HEK293 (cell line): ENCODE measurements around the gene CD28.

ENCODE experiments used
- CTCF ChIA-PET: fragments of 350-600 bp; formaldehyde crosslinking; extraction: SDS; loops from one replicate; lab custom pipeline; 2021; ENCODE audit warnings: antibody characterized with exemption; lab: Yijun Ruan, JAX
- POLR2A ChIA-PET: fragments of 300-600 bp; formaldehyde crosslinking; extraction: SDS; loops from one replicate; lab custom pipeline; 2020; ENCODE audit warnings: antibody characterized with exemption, inconsistent platforms; lab: Yijun Ruan, JAX
- H3K27ac ChIP-seq: fragments of 200-500 bp; sonication (Bioruptor generic); 2 replicates; pipeline ENCODE4 v1.5.1; 2014; ENCODE audit warnings: low read depth, low read length, control low read depth, inconsistent platforms; ENCODE audit errors: extremely low read depth
- H3K36me3 ChIP-seq, 2 experiments: fragments of 200-500 bp in 1 of 2; sonication (Bioruptor generic) in 1 of 2; 1 replicate in 1 of 2; 2 replicates in 1 of 2; pipeline ENCODE4 v1.5.1; 2014 to 2017; ENCODE audit warnings: inconsistent platforms in 2 of 2, low read length in 2 of 2; ENCODE audit not compliant: control insufficient read depth in 2 of 2, insufficient read depth in 1 of 2
- H3K4me1 ChIP-seq: fragments of 200-500 bp; sonication (Bioruptor generic); 2 replicates; pipeline ENCODE4 v1.5.1; 2014; ENCODE audit warnings: mild to moderate bottlenecking, low read length, inconsistent platforms; ENCODE audit not compliant: control insufficient read depth, insufficient read depth
- H3K4me3 ChIP-seq: 2 replicates; pipeline ENCODE4 v1.5.1; 2011; ENCODE audit warnings: low read depth, mild to moderate bottlenecking, control low read depth, low read length, moderate library complexity
- H3K9me3 ChIP-seq: fragments of 200-500 bp; sonication (Bioruptor generic); 2 replicates; pipeline ENCODE4 v1.5.1; 2014; ENCODE audit warnings: low read depth, low read length, inconsistent platforms; ENCODE audit not compliant: control insufficient read depth, insufficient read depth
- PRDM1 ChIP-seq: fragments of 450-650 bp; formaldehyde crosslinking; IDR thresholded peaks from 2 replicates; pipeline ENCODE4; 2016; ENCODE audit warnings: missing biosample characterization, missing genetic modification characterization
- PRDM10 ChIP-seq: fragments of 450-650 bp; formaldehyde crosslinking; IDR thresholded peaks from 2 replicates; pipeline ENCODE4 v1.5.1; 2016; ENCODE audit warnings: missing biosample characterization, missing genetic modification characterization
- ZBTB1 ChIP-seq: fragments of 450-650 bp; formaldehyde crosslinking; IDR thresholded peaks from 2 replicates; pipeline ENCODE4 v1.5.1; 2016; ENCODE audit warnings: missing biosample characterization, missing genetic modification characterization
- ZNF114 ChIP-seq: fragments of 450-650 bp; formaldehyde crosslinking; IDR thresholded peaks from 2 replicates; pipeline ENCODE4 v1.5.0; 2017; ENCODE audit warnings: missing biosample characterization, missing genetic modification characterization
- ZNF132 ChIP-seq: fragments of 450-650 bp; formaldehyde crosslinking; IDR thresholded peaks from 2 replicates; pipeline ENCODE4 v1.5.1; 2017; ENCODE audit warnings: missing biosample characterization, missing genetic modification characterization, borderline replicate concordance
- ZNF16 ChIP-seq: fragments of 450-650 bp; formaldehyde crosslinking; IDR thresholded peaks from 2 replicates; pipeline ENCODE4 v1.5.1; 2016; ENCODE audit warnings: low read depth, missing biosample characterization, missing genetic modification characterization
- ZNF23 ChIP-seq: fragments of 450-650 bp; formaldehyde crosslinking; IDR thresholded peaks from 2 replicates; pipeline ENCODE4 v1.5.1; 2016; ENCODE audit warnings: missing biosample characterization, missing genetic modification characterization, borderline replicate concordance
- ZNF335 ChIP-seq: fragments of 450-650 bp; formaldehyde crosslinking; conservative IDR thresholded peaks from 2 replicates; pipeline ENCODE4 v1.5.1; 2016; ENCODE audit warnings: missing biosample characterization, missing genetic modification characterization
- ZNF416 ChIP-seq: fragments of 450-650 bp; formaldehyde crosslinking; IDR thresholded peaks from 2 replicates; pipeline ENCODE4 v1.5.1; 2016; ENCODE audit warnings: missing biosample characterization, missing genetic modification characterization
- ZNF423 ChIP-seq: fragments of 450-650 bp; formaldehyde crosslinking; IDR thresholded peaks from 2 replicates; pipeline ENCODE4 v1.5.1; 2016; ENCODE audit warnings: missing biosample characterization, missing genetic modification characterization
- ZNF426 ChIP-seq: fragments of 450-650 bp; formaldehyde crosslinking; IDR thresholded peaks from 2 replicates; pipeline ENCODE4 v1.5.1; 2017; ENCODE audit warnings: missing biosample characterization, missing genetic modification characterization, mild to moderate bottlenecking, inconsistent platforms, moderate library complexity
- ZNF639 ChIP-seq: fragments of 450-650 bp; formaldehyde crosslinking; IDR thresholded peaks from 2 replicates; pipeline ENCODE4 v1.5.1; 2016; ENCODE audit warnings: missing biosample characterization, missing genetic modification characterization
- ZNF660 ChIP-seq: fragments of 450-650 bp; IDR thresholded peaks from 2 replicates; pipeline ENCODE4 v1.5.1; 2018; ENCODE audit warnings: missing biosample characterization, mild to moderate bottlenecking, missing genetic modification characterization
- TF ChIP-seq, protein P1 (sequence below): fragments of 450-650 bp; formaldehyde crosslinking; IDR thresholded peaks from 2 replicates; pipeline ENCODE4 v1.5.1; 2016; ENCODE audit warnings: missing biosample characterization, missing genetic modification characterization
- TF ChIP-seq, protein P2 (sequence below): fragments of 450-650 bp; formaldehyde crosslinking; IDR thresholded peaks from 2 replicates; pipeline ENCODE4 v1.5.1; 2016; ENCODE audit warnings: missing biosample characterization, missing genetic modification characterization, borderline replicate concordance

The CD28 gene

GRCh38 chr2:203681978-203682377 lies 24.5 kb upstream of the CD28 start:
- ChIA-PET CTCF (no interaction called here), POLR2A (no interaction called here)
- Histone ChIP-seq H3K4me1 (no peaks in the 10 kb centered on the region), H3K4me3 (no peak overlapping the region), H3K27ac (no peak overlapping the region), H3K9me3 (no peaks in the 10 kb centered on the region), H3K36me3 (no peaks in the 10 kb centered on the region)
- no peak for TF ChIP-seq PRDM10
- no peak for TF ChIP-seq ZNF416 (tag by site-specific recombination)
- 0 out of 2 replicates have a peak, but pooled peaks have one; percentile 28 for TF ChIP-seq ZNF335 (tag by site-specific recombination)

GRCh38 chr2:203682688-203683130 lies 23.7 kb upstream of the CD28 start:
- H3K9me3 ChIP-seq, result no peaks in the 10 kb centered on the region
- H3K27ac ChIP-seq, result no peak overlapping the region
- no peak overlapping the region for H3K4me3 ChIP-seq
- ChIA-PET CTCF (no interaction called here), POLR2A (no interaction called here)
- no peak for TF ChIP-seq PRDM1
- no peaks in the 10 kb centered on the region for H3K4me1 ChIP-seq
- H3K36me3 ChIP-seq, result no peaks in the 10 kb centered on the region

DNA sequence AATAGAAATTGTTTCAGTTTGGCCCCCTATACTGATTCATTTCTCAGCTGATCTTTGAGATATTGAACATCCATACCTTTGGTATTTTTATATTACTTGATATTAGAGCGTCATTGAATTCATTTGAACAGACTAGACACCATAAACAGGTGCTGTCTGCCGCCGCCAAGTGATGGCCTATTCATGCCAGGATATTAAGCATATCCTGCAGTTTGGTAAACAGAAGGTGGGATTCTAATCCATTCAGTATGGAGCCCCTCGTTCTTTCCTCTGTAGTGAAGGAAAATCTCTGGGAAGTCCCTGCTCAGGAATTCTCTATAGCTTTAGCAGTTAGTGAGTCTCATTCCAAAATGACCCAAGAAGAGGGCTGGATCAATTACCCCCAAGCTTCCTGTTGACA lies 23.0 kb upstream of the CD28 start:
- no peaks in the 10 kb centered on the region for H3K9me3 ChIP-seq
- TF ChIP-seq ZBTB1 (tag by site-specific recombination) (no peak), ZNF639 (tag by site-specific recombination) (no peak), ZNF23 (no peak), ZNF423 (tag by site-specific recombination) (no peak), ZNF426 (tag by site-specific recombination) (no peak), ZNF16 (tag by site-specific recombination) (no peak), ZNF132 (tag by site-specific recombination) (no peak), ZNF114 (tag by site-specific recombination) (no peak), ZNF660 (tag by site-specific recombination) (no peak)
- TF ChIP-seq, protein P1, sequence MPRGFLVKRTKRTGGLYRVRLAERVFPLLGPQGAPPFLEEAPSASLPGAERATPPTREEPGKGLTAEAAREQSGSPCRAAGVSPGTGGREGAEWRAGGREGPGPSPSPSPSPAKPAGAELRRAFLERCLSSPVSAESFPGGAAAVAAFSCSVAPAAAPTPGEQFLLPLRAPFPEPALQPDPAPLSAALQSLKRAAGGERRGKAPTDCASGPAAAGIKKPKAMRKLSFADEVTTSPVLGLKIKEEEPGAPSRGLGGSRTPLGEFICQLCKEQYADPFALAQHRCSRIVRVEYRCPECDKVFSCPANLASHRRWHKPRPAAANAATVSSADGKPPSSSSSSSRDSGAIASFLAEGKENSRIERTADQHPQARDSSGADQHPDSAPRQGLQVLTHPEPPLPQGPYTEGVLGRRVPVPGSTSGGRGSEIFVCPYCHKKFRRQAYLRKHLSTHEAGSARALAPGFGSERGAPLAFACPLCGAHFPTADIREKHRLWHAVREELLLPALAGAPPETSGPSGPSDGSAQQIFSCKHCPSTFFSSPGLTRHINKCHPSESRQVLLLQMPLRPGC, result no peak
- TF ChIP-seq, protein P2, sequence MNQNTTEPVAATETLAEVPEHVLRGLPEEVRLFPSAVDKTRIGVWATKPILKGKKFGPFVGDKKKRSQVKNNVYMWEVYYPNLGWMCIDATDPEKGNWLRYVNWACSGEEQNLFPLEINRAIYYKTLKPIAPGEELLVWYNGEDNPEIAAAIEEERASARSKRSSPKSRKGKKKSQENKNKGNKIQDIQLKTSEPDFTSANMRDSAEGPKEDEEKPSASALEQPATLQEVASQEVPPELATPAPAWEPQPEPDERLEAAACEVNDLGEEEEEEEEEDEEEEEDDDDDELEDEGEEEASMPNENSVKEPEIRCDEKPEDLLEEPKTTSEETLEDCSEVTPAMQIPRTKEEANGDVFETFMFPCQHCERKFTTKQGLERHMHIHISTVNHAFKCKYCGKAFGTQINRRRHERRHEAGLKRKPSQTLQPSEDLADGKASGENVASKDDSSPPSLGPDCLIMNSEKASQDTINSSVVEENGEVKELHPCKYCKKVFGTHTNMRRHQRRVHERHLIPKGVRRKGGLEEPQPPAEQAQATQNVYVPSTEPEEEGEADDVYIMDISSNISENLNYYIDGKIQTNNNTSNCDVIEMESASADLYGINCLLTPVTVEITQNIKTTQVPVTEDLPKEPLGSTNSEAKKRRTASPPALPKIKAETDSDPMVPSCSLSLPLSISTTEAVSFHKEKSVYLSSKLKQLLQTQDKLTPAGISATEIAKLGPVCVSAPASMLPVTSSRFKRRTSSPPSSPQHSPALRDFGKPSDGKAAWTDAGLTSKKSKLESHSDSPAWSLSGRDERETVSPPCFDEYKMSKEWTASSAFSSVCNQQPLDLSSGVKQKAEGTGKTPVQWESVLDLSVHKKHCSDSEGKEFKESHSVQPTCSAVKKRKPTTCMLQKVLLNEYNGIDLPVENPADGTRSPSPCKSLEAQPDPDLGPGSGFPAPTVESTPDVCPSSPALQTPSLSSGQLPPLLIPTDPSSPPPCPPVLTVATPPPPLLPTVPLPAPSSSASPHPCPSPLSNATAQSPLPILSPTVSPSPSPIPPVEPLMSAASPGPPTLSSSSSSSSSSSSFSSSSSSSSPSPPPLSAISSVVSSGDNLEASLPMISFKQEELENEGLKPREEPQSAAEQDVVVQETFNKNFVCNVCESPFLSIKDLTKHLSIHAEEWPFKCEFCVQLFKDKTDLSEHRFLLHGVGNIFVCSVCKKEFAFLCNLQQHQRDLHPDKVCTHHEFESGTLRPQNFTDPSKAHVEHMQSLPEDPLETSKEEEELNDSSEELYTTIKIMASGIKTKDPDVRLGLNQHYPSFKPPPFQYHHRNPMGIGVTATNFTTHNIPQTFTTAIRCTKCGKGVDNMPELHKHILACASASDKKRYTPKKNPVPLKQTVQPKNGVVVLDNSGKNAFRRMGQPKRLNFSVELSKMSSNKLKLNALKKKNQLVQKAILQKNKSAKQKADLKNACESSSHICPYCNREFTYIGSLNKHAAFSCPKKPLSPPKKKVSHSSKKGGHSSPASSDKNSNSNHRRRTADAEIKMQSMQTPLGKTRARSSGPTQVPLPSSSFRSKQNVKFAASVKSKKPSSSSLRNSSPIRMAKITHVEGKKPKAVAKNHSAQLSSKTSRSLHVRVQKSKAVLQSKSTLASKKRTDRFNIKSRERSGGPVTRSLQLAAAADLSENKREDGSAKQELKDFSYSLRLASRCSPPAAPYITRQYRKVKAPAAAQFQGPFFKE (tag by site-specific recombination), result no peak
- no peak overlapping the region for H3K4me3 ChIP-seq
- no peaks in the 10 kb centered on the region for H3K4me1 ChIP-seq
- H3K27ac ChIP-seq, result no peak overlapping the region
- CTCF ChIA-PET, result interaction anchor here (0.7 to 0.8 kb wide), 2 partner anchors 10 to 229 kb away, joined by 3 to 4 read pairs; no protein-coding TSS in a partner anchor
- H3K36me3 ChIP-seq, result no peaks in the 10 kb centered on the region
- POLR2A ChIA-PET, result no interaction called here
